HepG2 (cell line): Measurements from ENCODE around the gene SBNO2. TPM values are rescaled to one million over a fixed set of nuclear protein-coding genes. Genes with fewer than 3 reads are reported as not detected.

Experiments used
- FOXA3 ChIP-seq: IDR thresholded peaks from 2 replicates; pipeline ENCODE4 v1.6.1; 2016; ENCODE audit warnings: missing genetic modification reagents, missing compliant biosample characterization
- HNF4A ChIP-seq: sonication (generic); formaldehyde crosslinking; IDR thresholded peaks from 2 replicates; pipeline ENCODE4 v1.4.0; 2020; ENCODE audit warnings: missing genetic modification reagents
- KAT2B ChIP-seq: fragments of 150-350 bp; IDR thresholded peaks from 2 replicates; pipeline ENCODE4 v1.6.1; 2014; ENCODE audit warnings: low read depth, low read length, borderline replicate concordance
- NFAT5 ChIP-seq: sonication (generic); formaldehyde crosslinking; IDR thresholded peaks from 2 replicates; pipeline ENCODE4 v1.4.0; 2020; ENCODE audit warnings: missing genetic modification reagents
- POLR2G ChIP-seq: fragments of 200-400 bp; formaldehyde crosslinking; IDR thresholded peaks from 2 replicates; pipeline ENCODE4 v1.6.1; 2018; ENCODE audit warnings: mild to moderate bottlenecking, low read depth, low read length, moderate library complexity
- PRDM15 ChIP-seq: sonication (generic); formaldehyde crosslinking; IDR thresholded peaks from 2 replicates; pipeline ENCODE4 v1.4.0; 2020; ENCODE audit warnings: missing genetic modification reagents
- ZFP36L2 ChIP-seq: sonication (generic); formaldehyde crosslinking; IDR thresholded peaks from 2 replicates; pipeline ENCODE4 v1.4.0; 2020; ENCODE audit warnings: missing genetic modification reagents
- ZFY ChIP-seq: sonication (generic); formaldehyde crosslinking; IDR thresholded peaks from 2 replicates; pipeline ENCODE4 v1.4.0; 2020; ENCODE audit warnings: missing genetic modification reagents
- ZMYM2 ChIP-seq: sonication (generic); formaldehyde crosslinking; IDR thresholded peaks from 2 replicates; pipeline ENCODE4 v1.8.0; 2022; ENCODE audit warnings: mild to moderate bottlenecking, missing genetic modification reagents
- ZNF230 ChIP-seq: sonication (generic); formaldehyde crosslinking; IDR thresholded peaks from 2 replicates; pipeline ENCODE4 v1.4.0; 2020; ENCODE audit warnings: mild to moderate bottlenecking, missing genetic modification reagents
- ZNF34 ChIP-seq: sonication (generic); formaldehyde crosslinking; IDR thresholded peaks from 2 replicates; pipeline ENCODE4 v1.4.0; 2020; ENCODE audit warnings: mild to moderate bottlenecking, missing genetic modification reagents, borderline replicate concordance
- ZNF724P ChIP-seq: sonication (generic); formaldehyde crosslinking; IDR thresholded peaks from 2 replicates; pipeline ENCODE4 v1.8.0; 2022; ENCODE audit warnings: missing genetic modification reagents, borderline replicate concordance
- polyA plus RNA-seq, 8 experiments: library from polyadenylated mRNA; depleted of rRNA in 3 of 8; stranded (reverse) in 7 of 8; unstranded in 1 of 8; fragments of >200 nt; fragmentation: Illumina TruSeq in 4 of 8; extraction: Trizol in 4 of 8; gene quantifications; 2 replicates each; pipeline versions ENCODE4 v1.2.1 to v1.2.3, GENCODE V29; 2011 to 2016; ENCODE audit warnings: low read depth in 4 of 8, missing spikeins in 1 of 8, mixed read lengths in 1 of 8; ENCODE audit not compliant: insufficient read depth in 1 of 8
- total RNA-seq, 5 experiments: library from RNA; depleted of rRNA; stranded (reverse); fragments of >200 nt; fragmentation: Illumina TruSeq; extraction: Trizol; gene quantifications; 2 replicates each; pipeline ENCODE4 v1.2.3, GENCODE V29; 2016; ENCODE audit warnings: low read depth in 1 of 5
- TF ChIP-seq, protein P1 (sequence below): IDR thresholded peaks from 2 replicates; pipeline ENCODE4 v1.6.1; 2016
- TF ChIP-seq, protein P2 (sequence below): sonication (generic); formaldehyde crosslinking; IDR thresholded peaks from 2 replicates; pipeline ENCODE4 v1.4.0; 2020; ENCODE audit warnings: missing genetic modification reagents, borderline replicate concordance
- TF ChIP-seq, protein P3 (sequence below): sonication (generic); formaldehyde crosslinking; conservative IDR thresholded peaks from 2 replicates; pipeline ENCODE4 v1.8.0; 2022; ENCODE audit warnings: mild to moderate bottlenecking, moderate library complexity, missing genetic modification reagents

The SBNO2 gene
- total and polyA plus RNA-seq, 2 of the 13 experiments (the other 11 are each of a cell fraction or from before 2014, with no cell fraction given) = 8.6 to 10.4 TPM

GRCh38 chr19:1183543-1184172 is 9.6 kb upstream of the SBNO2 start (continued):
- TF ChIP-seq, protein P1, sequence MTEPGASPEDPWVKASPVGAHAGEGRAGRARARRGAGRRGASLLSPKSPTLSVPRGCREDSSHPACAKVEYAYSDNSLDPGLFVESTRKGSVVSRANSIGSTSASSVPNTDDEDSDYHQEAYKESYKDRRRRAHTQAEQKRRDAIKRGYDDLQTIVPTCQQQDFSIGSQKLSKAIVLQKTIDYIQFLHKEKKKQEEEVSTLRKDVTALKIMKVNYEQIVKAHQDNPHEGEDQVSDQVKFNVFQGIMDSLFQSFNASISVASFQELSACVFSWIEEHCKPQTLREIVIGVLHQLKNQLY (CRISPR knock-in tag) = peak; percentile 86
- TF ChIP-seq HNF4A (CRISPR knock-in tag) (peak; percentile 69), ZNF230 (no peak), NFAT5 (CRISPR knock-in tag) (no peak), ZNF34 (CRISPR knock-in tag) (no peak), FOXA3 (peak; percentile 8; the same call in 1 of the 2 replicates), ZFY (CRISPR knock-in tag) (0 out of 2 replicates have a peak, but pooled peaks have one; percentile 32), ZNF724P (CRISPR knock-in tag) (no peak), PRDM15 (no peak), POLR2G (peak; percentile 59), ZMYM2 (no peak), ZFP36L2 (no peak), KAT2B (no peak)
- TF ChIP-seq, protein P2, sequence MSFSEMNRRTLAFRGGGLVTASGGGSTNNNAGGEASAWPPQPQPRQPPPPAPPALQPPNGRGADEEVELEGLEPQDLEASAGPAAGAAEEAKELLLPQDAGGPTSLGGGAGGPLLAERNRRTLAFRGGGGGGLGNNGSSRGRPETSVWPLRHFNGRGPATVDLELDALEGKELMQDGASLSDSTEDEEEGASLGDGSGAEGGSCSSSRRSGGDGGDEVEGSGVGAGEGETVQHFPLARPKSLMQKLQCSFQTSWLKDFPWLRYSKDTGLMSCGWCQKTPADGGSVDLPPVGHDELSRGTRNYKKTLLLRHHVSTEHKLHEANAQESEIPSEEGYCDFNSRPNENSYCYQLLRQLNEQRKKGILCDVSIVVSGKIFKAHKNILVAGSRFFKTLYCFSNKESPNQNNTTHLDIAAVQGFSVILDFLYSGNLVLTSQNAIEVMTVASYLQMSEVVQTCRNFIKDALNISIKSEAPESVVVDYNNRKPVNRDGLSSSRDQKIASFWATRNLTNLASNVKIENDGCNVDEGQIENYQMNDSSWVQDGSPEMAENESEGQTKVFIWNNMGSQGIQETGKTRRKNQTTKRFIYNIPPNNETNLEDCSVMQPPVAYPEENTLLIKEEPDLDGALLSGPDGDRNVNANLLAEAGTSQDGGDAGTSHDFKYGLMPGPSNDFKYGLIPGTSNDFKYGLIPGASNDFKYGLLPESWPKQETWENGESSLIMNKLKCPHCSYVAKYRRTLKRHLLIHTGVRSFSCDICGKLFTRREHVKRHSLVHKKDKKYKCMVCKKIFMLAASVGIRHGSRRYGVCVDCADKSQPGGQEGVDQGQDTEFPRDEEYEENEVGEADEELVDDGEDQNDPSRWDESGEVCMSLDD (CRISPR knock-in tag) = no peak
- TF ChIP-seq, protein P3, sequence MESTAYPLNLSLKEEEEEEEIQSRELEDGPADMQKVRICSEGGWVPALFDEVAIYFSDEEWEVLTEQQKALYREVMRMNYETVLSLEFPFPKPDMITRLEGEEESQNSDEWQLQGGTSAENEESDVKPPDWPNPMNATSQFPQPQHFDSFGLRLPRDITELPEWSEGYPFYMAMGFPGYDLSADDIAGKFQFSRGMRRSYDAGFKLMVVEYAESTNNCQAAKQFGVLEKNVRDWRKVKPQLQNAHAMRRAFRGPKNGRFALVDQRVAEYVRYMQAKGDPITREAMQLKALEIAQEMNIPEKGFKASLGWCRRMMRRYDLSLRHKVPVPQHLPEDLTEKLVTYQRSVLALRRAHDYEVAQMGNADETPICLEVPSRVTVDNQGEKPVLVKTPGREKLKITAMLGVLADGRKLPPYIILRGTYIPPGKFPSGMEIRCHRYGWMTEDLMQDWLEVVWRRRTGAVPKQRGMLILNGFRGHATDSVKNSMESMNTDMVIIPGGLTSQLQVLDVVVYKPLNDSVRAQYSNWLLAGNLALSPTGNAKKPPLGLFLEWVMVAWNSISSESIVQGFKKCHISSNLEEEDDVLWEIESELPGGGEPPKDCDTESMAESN (CRISPR knock-in tag) = no peak
